Motor neuron (in vitro differentiated cells): ENCODE data around the gene C20orf204. TPM values are rescaled to one million over a fixed set of nuclear protein-coding genes. Genes with fewer than 3 reads are reported as not detected.
A peak's percentile ranks its signal among the peaks of the same experiment; 100 is the strongest.

Experiments used
- ATAC-seq, 8 experiments: fragments of 200-7000 bp; cut with Tn5 transposase; replicated peaks in 6 of 8; 2 replicates each; pipeline ENCODE4 v1.8.0; 2021; ENCODE audit warnings: mild to moderate bottlenecking in 8 of 8, moderate library complexity in 8 of 8
- H3K27ac ChIP-seq, 2 donors: fragments of 250-450 bp; sonication (Bioruptor Pico); 2 replicates each; pipeline ENCODE4 v1.9.0; 2021; ENCODE audit warnings: antibody characterized with exemption in 2 of 2, mild to moderate bottlenecking in 2 of 2, moderate library complexity in 1 of 2
- H3K4me1 ChIP-seq, 2 donors: fragments of 250-450 bp; sonication (Bioruptor Pico); replicated peaks in 1 of 2; 2 replicates each; pipeline ENCODE4 v1.6.1; 2021; ENCODE audit warnings: antibody characterized with exemption in 2 of 2, mild to moderate bottlenecking in 2 of 2, moderate library complexity in 1 of 2
- H3K4me3 ChIP-seq, 5 donors: fragments of 250-450 bp; sonication (Bioruptor Pico); 2 replicates each; pipeline ENCODE4 v1.9.0; 2021; ENCODE audit warnings: antibody characterized with exemption in 5 of 5, mild to moderate bottlenecking in 5 of 5, moderate library complexity in 4 of 5
- WGBS, 10 experiments: fragments of 450-650 bp; shearing (Covaris generic); methylation state at CpG; one replicate each; pipeline ENCODE4 v1.0.0; 2022; 5-methylcytosine and 5-hydroxymethylcytosine counted together
- in situ Hi-C, 9 experiments: fragments of 400-800 bp; cut with MboI; loops; one replicate each; pipeline ENCODE4 v1.15.0; 2021; ENCODE audit warnings: low sequenced_read_pairs in 9 of 9, low pct_unique_long_range_greater_than_20kb in 2 of 9; ENCODE audit not compliant: unreplicated experiment in 9 of 9
- total RNA-seq, 8 experiments: library from RNA; unstranded; fragments of 300-600 nt; gene quantifications; 2 replicates each; pipeline versions ENCODE4 v1.2.3 to v1.2.4, GENCODE V29; 2022

The C20orf204 gene
- total RNA-seq, 8 experiments from 2014 or later = 0.61 to 2.5 (median 1.0) TPM

DNA sequence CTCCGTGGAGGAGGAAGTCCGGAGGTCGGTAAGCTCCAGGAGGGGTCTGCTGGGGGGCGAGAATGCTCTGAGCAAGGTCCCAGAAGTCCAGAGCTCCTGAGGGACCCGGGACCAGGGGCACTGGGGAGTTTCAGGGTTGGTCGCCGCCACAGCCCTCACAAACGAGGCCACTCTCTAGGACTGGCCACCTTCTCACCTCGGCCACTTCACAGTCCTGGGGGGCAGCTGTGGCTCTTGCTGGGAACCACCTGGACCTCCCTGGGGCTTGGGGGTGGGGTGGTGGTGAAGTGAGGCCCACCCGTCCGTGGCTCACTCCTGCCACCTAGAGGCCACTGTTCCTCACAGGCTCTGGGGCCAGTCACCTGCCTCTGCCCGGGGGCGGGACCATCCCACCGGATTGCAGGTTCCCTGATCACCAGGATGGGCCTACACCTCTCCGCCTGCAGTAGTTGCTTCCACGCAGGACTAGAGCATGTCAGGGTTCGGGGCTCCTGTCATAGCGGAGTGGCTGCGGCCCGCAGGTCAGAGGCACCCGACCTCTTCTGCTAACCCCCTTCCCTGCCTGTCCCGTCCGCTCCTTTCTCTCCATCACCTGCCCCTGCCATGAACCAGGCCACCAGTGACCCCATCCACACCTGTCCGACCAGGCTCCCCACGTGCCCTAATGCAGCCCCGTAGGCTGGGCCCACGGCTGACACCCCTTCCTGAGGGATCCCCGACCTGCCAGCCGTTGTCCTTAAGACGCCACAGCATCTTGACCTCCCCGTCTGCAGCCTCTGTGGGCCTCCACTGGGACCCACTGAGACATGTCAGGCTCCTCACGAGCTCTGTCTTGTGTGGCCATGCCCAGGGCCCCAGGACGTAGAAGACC lies 21.9 kb downstream of the C20orf204 start:
- peak in 7 of 8 experiments; percentile 13 to 80 (median 25) for ATAC-seq
- Histone ChIP-seq H3K4me3 (no peak overlapping the region), H3K27ac (no peak overlapping the region), H3K4me1 (peaks cover 19 to 31% of the 10 kb centered on the region in 2 donors)
- in situ Hi-C loops = no loop called here
- 0 to 80% (median 54%) methylated on average over 1 to 7 of the region's 33 CpGs; no CpG with 5 or more reads in 5 of the 10 experiments for WGBS, 10 experiments

DNA sequence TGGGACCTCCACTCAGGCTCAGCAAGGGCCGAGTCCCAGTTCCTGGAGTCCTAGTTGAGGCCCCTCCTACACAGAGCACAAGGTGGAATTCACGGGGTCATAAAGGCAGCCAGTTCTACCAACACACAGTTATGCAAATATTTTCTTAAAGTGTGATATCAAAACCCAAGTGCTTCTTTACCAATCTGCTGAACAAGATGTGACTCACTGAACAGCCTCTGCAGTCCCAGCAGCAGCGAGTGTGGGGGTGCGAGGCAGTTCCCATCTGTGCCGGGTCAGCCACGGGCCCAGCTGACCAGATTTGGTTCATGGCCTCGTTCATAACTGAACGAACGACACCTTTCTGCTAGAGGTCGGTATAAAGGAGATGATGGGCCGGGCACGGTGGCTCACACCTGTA lies 22.6 kb downstream of the C20orf204 start:
- peaks cover 19 to 31% of the 10 kb centered on the region in 2 donors for H3K4me1 ChIP-seq
- in situ Hi-C loops = no loop called here
- WGBS, 10 experiments = 17 to 76% (median 20%) methylated on average over 1 to 8 of the region's 12 CpGs; no CpG with 5 or more reads in 7 of the 10 experiments
- H3K4me3 ChIP-seq = no peak overlapping the region
- no peak overlapping the region for H3K27ac ChIP-seq
- no peak for ATAC-seq

DNA sequence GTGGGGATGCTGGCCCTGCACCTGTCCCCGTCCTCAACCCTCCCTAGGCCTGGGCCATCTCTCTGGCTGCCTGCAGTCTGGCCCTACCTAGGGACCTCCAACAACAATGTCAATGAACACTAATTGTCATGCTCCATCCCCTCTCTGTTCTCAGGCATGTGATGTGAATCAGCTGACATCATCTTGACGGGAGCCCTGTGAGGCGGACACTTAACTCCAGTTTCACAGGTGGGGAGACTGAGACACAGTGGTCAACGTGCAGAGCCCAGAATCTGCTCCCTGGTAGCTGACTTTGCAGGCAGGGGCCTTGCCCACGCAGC lies 26.3 kb downstream of the C20orf204 start:
- Histone ChIP-seq H3K27ac (peak overlapping the region; percentile 63 to 71), H3K4me1 (peaks cover 16 to 20% of the 10 kb centered on the region in 2 donors), H3K4me3 (peak overlapping the region; percentile 68 to 94 (median 90))
- WGBS, 10 experiments = 0 to 90% (median 53%) methylated on average over 2 to 4 of the region's 5 CpGs; no CpG with 5 or more reads in 4 of the 10 experiments
- in situ Hi-C loops = no loop called here
- peak in 5 of 8 experiments; percentile 1 to 11 (median 7) for ATAC-seq

DNA sequence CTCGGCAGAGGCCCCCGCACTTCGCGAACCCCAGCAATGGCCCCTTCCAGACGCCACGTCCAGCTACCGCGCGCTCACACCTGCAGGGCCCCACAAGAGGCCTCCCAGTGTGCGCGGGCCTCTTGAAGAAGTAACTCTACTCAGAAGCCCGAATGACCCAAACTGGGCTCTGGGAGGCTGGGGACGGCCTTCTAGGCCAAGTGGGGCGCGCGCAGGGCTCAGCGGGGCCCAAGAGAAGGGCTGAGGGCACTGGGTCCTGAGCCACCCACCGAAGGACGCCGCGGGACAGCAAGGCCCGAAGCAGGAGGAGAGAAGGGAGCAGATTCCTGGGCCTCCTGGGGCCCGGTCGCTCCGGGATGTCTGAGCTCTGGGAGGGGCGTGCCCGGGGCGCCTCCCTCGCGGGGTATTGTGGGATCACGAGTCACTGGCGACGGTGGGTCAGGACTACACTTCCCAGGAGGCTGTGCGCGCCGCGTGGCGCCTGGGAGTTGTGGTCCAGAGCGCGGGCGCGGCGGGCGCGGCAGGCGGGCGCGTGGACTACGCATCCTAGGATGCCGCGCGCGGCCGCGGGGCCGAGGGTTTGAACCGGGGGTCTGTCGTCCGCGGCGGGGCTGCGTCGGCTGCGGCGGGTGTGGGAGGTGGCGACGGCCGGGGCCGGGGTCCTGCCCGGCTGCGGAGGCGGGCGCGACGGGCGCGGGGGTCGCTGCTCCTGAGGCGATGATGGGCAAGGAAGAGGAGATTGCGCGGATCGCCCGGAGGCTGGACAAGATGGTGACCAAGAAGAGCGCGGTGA lies 26.8 kb downstream of the C20orf204 start, which contains the start of gene TCEA2:
Gene TCEA2, plus strand, starts transcription at position 603 of the 793 bp plus-strand sequence. Its CDS starts 115 bp downstream, at position 718.
- 2 to 33% (median 15%) methylated on average over 3 to 20 of the region's 85 CpGs; no CpG with 5 or more reads in 6 of the 10 experiments for WGBS, 10 experiments
- in situ Hi-C loops = no loop called here
- peak; percentile 86 to 96 (median 89) for ATAC-seq
- Histone ChIP-seq H3K27ac (peak within 1 kb of the TSS; percentile 64 to 71), H3K4me3 (peak within 1 kb of the TSS; percentile 68 to 94 (median 90)), H3K4me1 (peaks cover 15% of the 10 kb centered on the region in 2 donors)

DNA sequence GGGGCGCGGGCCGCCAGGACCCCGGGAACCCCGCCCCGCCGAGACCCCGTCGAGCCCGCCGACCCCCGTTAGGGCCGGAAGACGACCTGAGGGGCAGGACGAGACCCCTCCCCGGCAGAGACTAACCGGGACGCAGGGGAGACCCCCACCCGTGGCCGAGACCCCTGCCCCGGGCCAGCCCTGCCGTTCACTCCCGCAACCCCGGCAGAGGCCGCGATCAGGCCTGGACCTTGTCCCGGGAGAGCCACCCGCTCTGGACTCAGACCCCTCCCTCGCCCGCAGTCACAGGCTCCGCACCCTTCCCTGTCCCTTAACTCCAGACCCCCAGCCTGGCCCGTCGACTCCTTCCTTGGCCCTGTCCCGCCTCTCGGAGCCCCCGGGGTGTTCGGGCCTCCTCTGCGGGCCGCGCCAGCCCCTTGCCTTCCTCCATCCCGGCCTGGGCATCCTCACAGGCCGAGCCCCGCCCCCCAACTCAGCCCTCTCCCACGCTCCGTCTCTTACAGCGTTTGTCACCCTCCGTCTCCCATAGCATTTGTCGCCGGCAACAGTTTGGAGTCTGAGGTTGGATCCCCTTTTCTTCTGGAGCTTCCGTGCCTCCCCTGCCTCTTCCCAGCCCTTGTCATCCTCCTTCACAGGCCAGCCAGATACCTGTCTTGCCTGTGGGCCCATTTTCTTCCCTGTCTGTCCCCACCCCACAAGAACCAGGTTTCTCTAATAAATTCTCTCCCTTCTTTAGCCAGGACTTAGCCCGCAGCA lies 27.6 kb downstream of the C20orf204 start:
- ATAC-seq = peak; percentile 2 to 13 (median 5)
- in situ Hi-C loops = no loop called here
- H3K4me3 ChIP-seq = peak overlapping the region; percentile 68 to 94 (median 90)
- WGBS, 10 experiments = 0 to 4% (median 0%) methylated on average over 2 to 4 of the region's 51 CpGs; no CpG with 5 or more reads in 7 of the 10 experiments
- peaks cover 14 to 15% of the 10 kb centered on the region in 2 donors for H3K4me1 ChIP-seq
- peak overlapping the region; percentile 60 to 64 for H3K27ac ChIP-seq

DNA sequence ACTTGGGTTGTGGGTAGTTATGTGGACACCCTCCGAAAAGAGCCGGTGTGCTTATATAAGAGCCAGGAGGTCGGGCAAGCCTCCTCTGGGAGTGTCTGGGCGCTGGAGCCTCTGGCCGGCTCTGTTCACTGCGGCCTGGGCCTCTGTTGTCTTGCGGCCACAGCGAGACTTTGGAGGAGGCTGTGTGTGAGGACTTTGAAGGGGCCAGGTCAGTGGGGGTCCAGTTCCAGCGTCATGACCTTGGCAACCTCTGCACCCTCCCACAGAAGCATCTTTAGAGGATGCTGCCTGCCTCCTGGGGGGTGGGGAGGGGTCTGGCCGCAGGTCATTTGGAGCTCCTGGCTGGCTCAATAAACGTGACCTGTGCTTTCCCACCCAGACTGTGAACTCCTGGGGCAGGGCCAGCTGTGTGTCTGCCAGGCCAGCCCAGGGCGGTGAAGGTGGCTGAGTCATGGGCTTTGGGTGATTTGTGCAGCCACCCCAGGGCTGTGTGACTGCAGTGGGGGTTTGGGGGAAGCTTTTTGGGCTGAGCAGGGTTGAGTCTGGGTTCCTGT lies 28.2 kb downstream of the C20orf204 start:
- H3K4me1 ChIP-seq = peaks cover 14 to 15% of the 10 kb centered on the region in 2 donors
- ATAC-seq = peak in 2 of 8 experiments; percentile 1 to 3
- WGBS, 10 experiments = 11 to 51% (median 30%) methylated on average over 2 to 6 of the region's 12 CpGs; no CpG with 5 or more reads in 5 of the 10 experiments
- in situ Hi-C loops = no loop called here
- H3K27ac ChIP-seq = no peak overlapping the region
- peak overlapping the region; percentile 68 to 94 (median 90) for H3K4me3 ChIP-seq

DNA sequence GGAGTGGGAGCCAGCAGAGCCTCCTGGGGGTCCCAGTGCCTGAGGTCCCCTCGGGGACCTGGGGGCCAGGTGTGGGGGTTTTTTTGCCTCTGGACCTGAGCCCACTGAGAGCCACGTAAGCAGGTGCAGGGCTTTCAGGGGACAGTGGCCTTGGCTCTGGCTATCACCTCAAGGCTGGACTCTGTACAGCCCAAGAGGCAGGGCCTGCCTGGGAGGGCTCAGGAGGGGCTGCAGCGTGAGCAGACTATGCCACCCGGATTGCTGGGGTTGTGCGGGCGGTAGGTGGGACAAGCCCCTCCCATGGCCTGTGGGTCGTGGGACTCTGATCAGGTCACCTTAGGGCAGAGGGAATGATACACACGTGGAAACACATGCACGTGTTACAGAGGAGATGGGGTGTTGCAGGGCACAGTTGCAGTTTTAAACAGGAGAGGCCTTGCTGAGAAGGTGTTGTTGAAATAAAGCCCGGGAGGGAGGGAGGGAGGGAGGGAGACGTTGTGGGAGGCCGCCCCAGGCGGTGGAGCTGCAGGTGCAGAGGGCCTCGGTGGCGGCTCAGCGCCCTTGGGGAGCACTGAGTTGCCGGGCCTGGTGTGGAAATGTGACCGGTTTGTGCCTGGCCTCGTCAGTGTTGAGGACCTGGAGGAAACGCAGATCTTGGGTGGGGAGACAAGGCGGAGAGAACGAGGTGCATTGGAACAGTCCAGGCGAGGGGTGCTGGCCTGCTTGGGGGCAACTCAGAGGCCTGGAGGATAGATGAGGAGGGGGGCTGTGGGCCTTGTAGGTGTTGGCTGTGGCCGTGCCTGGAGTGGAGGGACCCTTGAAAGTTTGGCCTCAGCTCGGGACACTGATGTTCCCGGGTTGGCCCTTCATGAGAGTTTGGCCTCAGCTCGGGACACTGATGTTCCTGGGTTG lies 29.3 kb downstream of the C20orf204 start:
- H3K4me1 ChIP-seq = peaks cover 14 to 19% of the 10 kb centered on the region in 2 donors
- no peak overlapping the region for H3K27ac ChIP-seq
- H3K4me3 ChIP-seq = no peak overlapping the region
- ATAC-seq = no peak
- 63 to 74% methylated on average over 2 to 10 of the region's 27 CpGs; no CpG with 5 or more reads in 8 of the 10 experiments for WGBS, 10 experiments
- in situ Hi-C loops = no loop called here

DNA sequence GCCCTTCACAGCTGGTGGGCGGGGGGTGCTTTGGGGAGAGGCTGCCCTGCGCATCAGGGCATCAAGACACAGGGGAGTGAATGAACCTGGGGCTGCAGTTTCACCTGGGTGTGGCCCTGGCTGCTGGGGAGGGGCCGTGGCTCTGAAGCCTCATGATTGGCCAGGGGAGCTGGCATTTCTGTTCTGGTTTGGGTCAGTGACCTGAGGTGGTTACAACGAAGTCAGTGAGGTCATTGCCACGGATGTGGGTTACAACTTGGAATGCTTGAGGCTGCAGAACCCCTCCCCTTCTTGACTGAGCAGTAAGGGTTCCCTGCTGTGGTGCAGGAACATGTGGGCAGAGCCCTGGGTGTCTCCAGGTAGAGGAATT lies 30.0 kb downstream of the C20orf204 start:
- in situ Hi-C loops = no loop called here
- 0 to 40% (median 18%) methylated on average over 1 to 2 of the region's 5 CpGs; no CpG with 5 or more reads in 6 of the 10 experiments for WGBS, 10 experiments
- H3K4me1 ChIP-seq = peaks cover 14 to 19% of the 10 kb centered on the region in 2 donors
- ATAC-seq = no peak
- no peak overlapping the region for H3K27ac ChIP-seq
- no peak overlapping the region for H3K4me3 ChIP-seq

DNA sequence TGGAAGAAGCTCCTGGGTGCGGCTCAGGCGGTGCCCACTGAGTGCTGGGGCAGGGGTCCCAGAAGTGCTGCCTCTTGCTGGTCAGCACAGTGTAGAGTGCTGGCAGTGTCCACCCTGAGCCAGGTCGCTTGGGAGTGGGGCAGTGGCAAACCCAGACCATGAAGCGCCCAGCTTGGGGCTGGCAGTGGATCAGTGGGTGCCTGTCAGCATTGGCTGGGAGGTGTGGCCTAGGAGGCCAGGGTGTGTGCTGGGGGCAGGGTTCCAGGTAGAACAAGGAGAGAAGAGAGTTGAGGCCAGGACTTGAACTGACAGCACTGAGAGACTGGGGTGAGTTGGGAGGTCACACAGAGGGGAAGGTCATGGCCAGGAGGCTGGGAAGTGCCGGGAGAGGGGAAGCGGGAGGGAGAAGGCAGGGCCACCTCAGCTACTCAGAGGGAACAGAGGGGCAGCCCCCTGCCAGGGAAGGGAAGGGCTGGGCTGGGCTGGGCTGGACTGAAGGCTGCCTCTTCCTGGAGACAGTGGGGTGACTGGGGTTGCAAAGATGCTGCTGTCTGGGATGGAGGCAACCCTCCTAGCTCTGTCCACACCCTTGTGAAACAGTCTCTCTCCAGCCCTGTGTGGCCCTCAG lies 31.1 kb downstream of the C20orf204 start:
- WGBS, 10 experiments = 60 to 86% (median 81%) methylated on average over 1 to 3 of the region's 6 CpGs; no CpG with 5 or more reads in 7 of the 10 experiments
- ATAC-seq = no peak
- H3K4me1 ChIP-seq = peaks cover 12 to 18% of the 10 kb centered on the region in 2 donors
- no peak overlapping the region for H3K27ac ChIP-seq
- H3K4me3 ChIP-seq = no peak overlapping the region
- in situ Hi-C loops = no loop called here

DNA sequence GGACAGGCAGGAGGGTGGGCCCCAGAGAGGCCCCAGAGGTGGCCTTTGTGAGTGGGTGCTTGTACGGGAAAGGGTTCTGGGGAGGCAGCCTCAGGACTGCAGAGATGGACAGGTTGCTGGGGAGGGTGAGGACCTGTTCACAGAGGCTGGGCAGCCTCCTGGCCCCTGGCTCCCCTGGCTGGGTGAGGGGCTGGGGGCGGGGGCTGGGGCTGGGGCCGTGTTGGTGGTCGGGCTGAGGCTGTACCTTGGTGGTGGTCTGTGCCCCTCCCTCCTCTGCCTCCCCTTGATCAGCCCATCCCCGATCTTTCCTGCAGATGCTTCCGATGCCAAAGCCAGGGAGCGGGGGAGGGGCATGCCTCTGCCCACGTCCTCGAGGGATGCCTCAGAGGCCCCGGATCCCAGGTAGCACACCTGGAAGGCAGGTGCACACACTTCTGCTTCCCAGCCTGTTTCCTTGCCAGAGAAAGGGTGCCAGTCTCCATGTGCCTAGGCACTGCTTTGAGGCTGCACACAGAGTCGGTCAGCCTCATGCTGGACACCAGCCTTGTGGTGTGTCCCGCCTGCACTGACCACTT lies 31.8 kb downstream of the C20orf204 start:
- no peak for ATAC-seq
- no peak overlapping the region for H3K4me3 ChIP-seq
- 67 to 80% methylated on average over 1 to 3 of the region's 12 CpGs; no CpG with 5 or more reads in 8 of the 10 experiments for WGBS, 10 experiments
- in situ Hi-C loops = no loop called here
- peaks cover 7 to 12% of the 10 kb centered on the region in 2 donors for H3K4me1 ChIP-seq
- H3K27ac ChIP-seq = no peak overlapping the region
